ENCODE measurements around the gene HK1. TPM values are rescaled to one million over a fixed set of nuclear protein-coding genes. Genes with fewer than 3 reads are reported as not detected.

HK1 gene
- total RNA-seq, 1 experiment from 2014 or later, result 219 TPM

DNA sequence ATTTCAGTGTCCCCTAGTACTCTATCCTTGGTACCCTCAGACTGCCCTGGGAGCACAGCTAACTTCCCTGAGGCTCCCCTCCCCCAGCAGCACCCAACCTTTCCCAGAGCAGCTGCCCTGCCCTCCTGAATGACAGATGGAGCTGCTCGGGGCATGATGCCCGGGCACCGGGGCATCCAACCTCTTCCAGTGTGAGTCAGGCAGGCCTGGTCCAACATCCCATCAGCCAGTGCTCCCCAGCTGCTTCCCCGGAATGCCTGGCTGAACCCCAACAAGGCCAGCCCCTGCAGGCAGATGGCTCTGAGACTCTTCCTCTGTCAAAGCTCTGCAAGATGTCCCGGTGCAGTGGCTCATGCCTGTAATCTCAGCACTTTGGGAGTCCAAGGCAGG lies 161.0 kb downstream of the HK1 start (continued):
- TF ChIP-seq AFF4 (CRISPR knock-in tag; IDR thresholded peaks at IDR 0.05; ENCODE audit: borderline replicate concordance), result no peak

DNA sequence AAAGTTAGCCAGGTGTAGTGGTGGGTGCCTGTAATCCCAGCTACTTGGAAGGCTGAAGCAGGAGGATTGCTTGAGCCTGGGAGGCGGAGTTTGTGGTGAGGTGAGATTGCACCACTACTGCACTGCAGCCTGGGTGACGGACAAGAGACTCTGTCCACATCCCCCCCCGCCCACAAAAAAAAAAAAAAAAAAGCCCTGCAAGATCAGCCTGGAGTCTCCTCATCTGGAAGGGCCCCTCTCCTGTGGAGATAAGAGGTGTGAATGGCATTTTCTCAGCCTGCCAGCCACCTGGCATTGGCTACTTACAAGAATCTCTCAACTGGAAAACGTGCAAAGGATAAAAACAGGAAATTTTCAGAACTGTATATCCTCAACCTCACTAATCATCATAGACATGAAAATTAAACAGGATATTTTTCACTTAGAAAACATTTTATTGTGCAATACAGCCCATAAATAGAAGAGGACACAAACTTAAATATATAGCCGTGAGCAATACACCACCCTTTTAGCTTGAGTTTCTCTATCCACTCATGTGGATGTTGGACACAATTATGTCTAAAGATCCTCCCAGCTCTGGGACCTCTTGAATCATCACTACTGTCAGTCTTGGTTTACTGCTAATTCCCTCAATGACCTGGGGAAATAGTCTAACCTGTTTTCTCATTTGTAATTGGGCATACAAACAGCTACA lies 161.7 kb downstream of the HK1 start:
- CTCF ChIA-PET, result interaction anchor here (0.5 to 1.5 kb wide), 10 partner anchors 10 to 1412 kb away, joined by 3 to 10 read pairs (median 4); partner anchors contain the start of gene TSPAN15

GRCh38 chr10:69443354-69443753 lies 165.1 kb downstream of the HK1 start:
- CTCF ChIA-PET, result no interaction called here
- peaks cover 6% of the 10 kb centered on the region; the same call in 1 of the 2 replicates for H3K4me1 Mint-ChIP-seq
- no peak overlapping the region for H3K27ac Mint-ChIP-seq

More for the DNA sequence above, 161.7 kb downstream of the HK1 start:
- H3K4me3 Mint-ChIP-seq, result no peak overlapping the region
- no peaks in the 10 kb centered on the region for H3K36me3 Mint-ChIP-seq
- peaks cover 7% of the 10 kb centered on the region for H3K9me3 Mint-ChIP-seq
- TF ChIP-seq E2F4 (CRISPR knock-in tag; IDR thresholded peaks at IDR 0.05; ENCODE audit: borderline replicate concordance, low read depth) (no peak), ZNF232 (CRISPR knock-in tag; IDR thresholded peaks at IDR 0.05) (no peak), PRRX2 (CRISPR knock-in tag; IDR thresholded peaks at IDR 0.05) (no peak), CDX4 (CRISPR knock-in tag; IDR thresholded peaks at IDR 0.05; ENCODE audit: borderline replicate concordance) (no peak)
- TF ChIP-seq, protein P1, sequence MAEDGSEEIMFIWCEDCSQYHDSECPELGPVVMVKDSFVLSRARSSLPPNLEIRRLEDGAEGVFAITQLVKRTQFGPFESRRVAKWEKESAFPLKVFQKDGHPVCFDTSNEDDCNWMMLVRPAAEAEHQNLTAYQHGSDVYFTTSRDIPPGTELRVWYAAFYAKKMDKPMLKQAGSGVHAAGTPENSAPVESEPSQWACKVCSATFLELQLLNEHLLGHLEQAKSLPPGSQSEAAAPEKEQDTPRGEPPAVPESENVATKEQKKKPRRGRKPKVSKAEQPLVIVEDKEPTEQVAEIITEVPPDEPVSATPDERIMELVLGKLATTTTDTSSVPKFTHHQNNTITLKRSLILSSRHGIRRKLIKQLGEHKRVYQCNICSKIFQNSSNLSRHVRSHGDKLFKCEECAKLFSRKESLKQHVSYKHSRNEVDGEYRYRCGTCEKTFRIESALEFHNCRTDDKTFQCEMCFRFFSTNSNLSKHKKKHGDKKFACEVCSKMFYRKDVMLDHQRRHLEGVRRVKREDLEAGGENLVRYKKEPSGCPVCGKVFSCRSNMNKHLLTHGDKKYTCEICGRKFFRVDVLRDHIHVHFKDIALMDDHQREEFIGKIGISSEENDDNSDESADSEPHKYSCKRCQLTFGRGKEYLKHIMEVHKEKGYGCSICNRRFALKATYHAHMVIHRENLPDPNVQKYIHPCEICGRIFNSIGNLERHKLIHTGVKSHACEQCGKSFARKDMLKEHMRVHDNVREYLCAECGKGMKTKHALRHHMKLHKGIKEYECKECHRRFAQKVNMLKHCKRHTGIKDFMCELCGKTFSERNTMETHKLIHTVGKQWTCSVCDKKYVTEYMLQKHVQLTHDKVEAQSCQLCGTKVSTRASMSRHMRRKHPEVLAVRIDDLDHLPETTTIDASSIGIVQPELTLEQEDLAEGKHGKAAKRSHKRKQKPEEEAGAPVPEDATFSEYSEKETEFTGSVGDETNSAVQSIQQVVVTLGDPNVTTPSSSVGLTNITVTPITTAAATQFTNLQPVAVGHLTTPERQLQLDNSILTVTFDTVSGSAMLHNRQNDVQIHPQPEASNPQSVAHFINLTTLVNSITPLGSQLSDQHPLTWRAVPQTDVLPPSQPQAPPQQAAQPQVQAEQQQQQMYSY (CRISPR knock-in tag; IDR thresholded peaks at IDR 0.05), result no peak
- POLR2A ChIA-PET, result interaction anchor here (0.6 kb wide), 1 partner anchor 32 kb away, joined by 6 read pairs; no protein-coding TSS in a partner anchor
- H3K4me1 Mint-ChIP-seq, result peaks cover 6% of the 10 kb centered on the region; the same call in 1 of the 2 replicates
- ATAC-seq (peak; percentile 68), DNase-seq (ENCODE audit: low spot score) (no peak)
- no peak overlapping the region for H3K27ac Mint-ChIP-seq
- peaks cover 9% of the 10 kb centered on the region for H3K27me3 Mint-ChIP-seq (ENCODE audit: low read depth)

More at GRCh38 chr10:69443354-69443753, 165.1 kb downstream of the HK1 start:
- DNase-seq (ENCODE audit: low spot score) (no peak), ATAC-seq (no peak)
- TF ChIP-seq, protein P2, sequence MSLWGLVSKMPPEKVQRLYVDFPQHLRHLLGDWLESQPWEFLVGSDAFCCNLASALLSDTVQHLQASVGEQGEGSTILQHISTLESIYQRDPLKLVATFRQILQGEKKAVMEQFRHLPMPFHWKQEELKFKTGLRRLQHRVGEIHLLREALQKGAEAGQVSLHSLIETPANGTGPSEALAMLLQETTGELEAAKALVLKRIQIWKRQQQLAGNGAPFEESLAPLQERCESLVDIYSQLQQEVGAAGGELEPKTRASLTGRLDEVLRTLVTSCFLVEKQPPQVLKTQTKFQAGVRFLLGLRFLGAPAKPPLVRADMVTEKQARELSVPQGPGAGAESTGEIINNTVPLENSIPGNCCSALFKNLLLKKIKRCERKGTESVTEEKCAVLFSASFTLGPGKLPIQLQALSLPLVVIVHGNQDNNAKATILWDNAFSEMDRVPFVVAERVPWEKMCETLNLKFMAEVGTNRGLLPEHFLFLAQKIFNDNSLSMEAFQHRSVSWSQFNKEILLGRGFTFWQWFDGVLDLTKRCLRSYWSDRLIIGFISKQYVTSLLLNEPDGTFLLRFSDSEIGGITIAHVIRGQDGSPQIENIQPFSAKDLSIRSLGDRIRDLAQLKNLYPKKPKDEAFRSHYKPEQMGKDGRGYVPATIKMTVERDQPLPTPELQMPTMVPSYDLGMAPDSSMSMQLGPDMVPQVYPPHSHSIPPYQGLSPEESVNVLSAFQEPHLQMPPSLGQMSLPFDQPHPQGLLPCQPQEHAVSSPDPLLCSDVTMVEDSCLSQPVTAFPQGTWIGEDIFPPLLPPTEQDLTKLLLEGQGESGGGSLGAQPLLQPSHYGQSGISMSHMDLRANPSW (CRISPR knock-in tag; conservative IDR thresholded peaks at IDR 0.05; ENCODE audit: low read depth), result no peak
- TF ChIP-seq NR2C2 (CRISPR knock-in tag; IDR thresholded peaks at IDR 0.05) (no peak), IRF1 (CRISPR knock-in tag; IDR thresholded peaks at IDR 0.05) (no peak)
- POLR2A ChIA-PET, result no interaction called here
- peaks cover 3% of the 10 kb centered on the region; the same call in 1 of the 2 replicates for H3K9me3 Mint-ChIP-seq
- H3K27me3 Mint-ChIP-seq (ENCODE audit: low read depth), result peaks cover 31% of the 10 kb centered on the region
- H3K36me3 Mint-ChIP-seq, result no peaks in the 10 kb centered on the region
- no peak overlapping the region for H3K4me3 Mint-ChIP-seq
